Sigmoid colon (tissue), 4 donors: Measurements from ENCODE around the gene HINT2.

Experiments
- CTCF ChIP-seq, 4 experiments: fragments of 450-650 bp in 3 of 4; fragments of 200-600 bp in 1 of 4; IDR thresholded peaks; one replicate each; pipeline ENCODE4 v1.5.1; 2016 to 2019; ENCODE audit warnings: antibody characterized with exemption in 4 of 4, mild to moderate bottlenecking in 3 of 4, moderate library complexity in 2 of 4
- POLR2A ChIP-seq, 2 donors: fragments of 450-650 bp; IDR thresholded peaks; one replicate each; pipeline ENCODE4 v1.6.1; 2016; ENCODE audit warnings: antibody characterized with exemption in 2 of 2, mild to moderate bottlenecking in 2 of 2, moderate library complexity in 2 of 2
- POLR2AphosphoS5 ChIP-seq, 4 donors: sonication (generic); formaldehyde crosslinking; IDR thresholded peaks; one replicate each; pipeline ENCODE4 v1.6.1; 2017; ENCODE audit warnings: antibody characterized with exemption in 4 of 4

DNA sequence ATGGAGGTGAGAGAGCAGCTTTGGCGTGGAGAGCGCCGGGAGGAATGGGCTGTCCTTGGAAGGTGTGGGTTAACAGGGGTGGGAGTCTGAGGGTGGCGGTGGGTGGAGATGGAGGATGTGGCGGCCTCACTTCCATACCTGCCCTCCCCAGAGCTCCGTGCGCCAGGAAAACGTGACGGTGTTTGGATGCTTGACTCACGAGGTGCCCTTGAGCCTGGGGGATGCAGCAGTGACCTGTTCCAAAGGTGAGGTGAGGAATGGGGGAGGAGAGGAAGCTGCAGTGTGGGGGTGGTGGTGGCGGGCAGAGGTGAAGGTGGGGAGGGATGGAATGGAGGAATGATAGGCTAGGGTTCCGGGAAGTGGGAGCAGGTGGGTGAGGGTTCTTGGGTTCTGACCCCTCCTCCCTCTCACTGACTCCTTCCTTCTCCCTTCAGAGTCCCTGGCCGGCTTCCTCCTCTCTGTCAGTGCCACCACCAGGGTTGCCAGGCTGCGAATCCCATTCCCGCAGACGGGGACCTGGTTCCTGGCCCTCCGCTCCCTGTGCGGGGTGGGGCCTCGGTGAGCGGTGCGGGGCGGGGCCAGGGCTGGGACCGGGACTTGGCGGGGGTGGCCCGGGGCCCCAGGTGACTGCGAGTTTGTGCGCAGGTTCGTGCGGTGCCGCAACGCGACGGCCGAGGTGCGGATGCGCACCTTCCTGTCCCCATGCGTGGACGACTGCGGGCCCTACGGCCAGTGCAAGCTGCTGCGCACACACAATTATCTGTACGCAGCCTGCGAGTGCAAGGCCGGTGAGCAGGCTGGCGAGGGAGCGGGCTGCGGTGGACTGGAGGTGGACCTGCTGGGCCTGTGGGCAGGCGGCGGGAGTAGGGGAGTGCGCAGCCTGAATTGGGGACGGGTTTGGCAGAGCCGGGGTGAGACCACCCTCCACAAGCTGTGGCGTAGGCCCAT, 31.3 kb upstream of the HINT2 start:
- TF ChIP-seq CTCF (IDR thresholded peaks at IDR 0.05) (no peak), POLR2AphosphoS5 (IDR thresholded peaks at IDR 0.05) (no peak), POLR2A (IDR thresholded peaks at IDR 0.05) (no peak)
